GM18858 (cell line): ENCODE results near the gene CASR.

Experiments
- ATAC-seq: cut with Tn5 transposase; IDR thresholded peaks from one replicate; pipeline ENCODE4 v1.9.1; 2021; ENCODE audit not compliant: unreplicated experiment

CASR gene

DNA sequence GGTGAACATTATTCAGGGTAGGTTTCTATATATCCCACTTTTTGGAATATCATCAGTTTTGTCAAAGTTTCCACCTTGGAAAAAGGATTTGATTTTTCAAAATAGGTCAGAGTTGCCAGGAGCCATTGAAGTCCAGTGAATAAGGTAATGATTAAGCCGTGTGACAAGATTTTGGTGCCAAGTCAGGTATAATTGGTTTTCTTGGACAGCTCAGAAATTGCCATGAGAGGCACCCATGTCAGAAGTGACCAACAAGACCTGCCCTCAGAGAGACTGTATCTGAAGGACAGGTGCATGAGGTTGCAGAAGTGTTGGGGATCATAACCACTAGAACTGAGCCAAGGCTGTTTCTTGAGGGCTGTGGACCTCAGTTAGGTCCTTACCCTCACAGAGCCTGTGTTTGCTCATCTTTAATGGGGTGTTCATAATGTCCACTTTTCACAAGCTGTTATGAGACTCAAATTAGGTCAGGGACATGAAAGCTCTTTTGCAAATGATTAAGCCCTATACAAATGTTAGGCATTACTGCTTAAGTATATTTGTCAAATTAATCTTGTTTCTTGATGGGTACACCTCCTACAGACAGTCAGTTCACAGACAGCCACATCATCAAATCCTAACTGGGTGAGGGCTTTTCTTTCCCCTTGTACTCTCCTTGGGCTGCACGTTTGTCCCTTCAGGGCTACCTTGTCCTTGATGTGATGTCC lies 32.3 kb downstream of the CASR start:
- ATAC-seq: no peak

DNA sequence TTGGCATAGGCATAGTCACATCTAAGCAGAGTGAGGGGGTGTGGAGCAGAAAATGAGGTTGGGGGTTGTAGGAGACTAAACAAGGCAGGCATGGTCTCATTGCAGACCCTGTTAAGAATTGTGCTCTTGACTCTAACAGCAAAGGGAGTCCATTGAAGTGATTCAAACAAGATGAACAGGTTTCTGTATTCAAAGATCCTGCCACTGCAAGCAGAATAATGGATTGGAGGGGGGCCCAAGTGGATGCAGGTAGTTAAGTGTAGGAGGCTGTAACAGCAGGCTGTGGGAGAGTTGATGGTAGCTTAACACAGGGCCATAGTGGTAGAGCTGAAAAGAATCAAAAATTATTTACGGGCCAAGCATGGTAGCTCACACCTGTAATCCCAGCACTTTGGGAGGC lies 34.4 kb downstream of the CASR start:
- no peak for ATAC-seq

DNA sequence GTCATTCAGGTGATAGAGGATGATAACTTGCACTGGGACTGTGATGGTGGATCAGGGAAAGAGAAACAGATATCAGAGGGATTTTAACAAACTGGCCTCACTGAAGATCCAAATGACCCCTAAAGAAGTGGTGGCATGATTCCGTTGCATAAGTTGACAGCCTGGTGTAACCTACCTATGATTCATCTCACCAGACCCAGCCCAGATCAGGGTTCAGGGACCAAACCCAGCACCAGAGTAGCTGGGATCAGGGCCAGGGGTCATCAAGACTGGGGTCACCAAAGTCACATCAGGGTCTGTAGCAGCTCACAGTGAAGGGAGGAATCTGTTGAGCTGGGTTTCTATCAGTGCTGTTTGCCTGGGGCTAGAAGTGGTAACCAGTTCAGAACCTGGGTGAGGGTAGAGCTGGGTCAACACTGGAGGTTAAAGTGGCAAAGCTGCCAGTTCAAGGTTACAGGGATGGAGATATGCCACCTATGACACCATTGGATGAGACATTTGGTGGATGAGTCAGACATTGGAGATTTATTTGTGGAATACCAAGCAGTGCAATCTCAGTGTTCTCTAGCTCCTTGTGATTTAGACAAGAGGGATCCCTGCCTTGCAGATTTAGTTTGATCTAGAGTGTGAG lies 35.9 kb downstream of the CASR start:
- no peak for ATAC-seq

DNA sequence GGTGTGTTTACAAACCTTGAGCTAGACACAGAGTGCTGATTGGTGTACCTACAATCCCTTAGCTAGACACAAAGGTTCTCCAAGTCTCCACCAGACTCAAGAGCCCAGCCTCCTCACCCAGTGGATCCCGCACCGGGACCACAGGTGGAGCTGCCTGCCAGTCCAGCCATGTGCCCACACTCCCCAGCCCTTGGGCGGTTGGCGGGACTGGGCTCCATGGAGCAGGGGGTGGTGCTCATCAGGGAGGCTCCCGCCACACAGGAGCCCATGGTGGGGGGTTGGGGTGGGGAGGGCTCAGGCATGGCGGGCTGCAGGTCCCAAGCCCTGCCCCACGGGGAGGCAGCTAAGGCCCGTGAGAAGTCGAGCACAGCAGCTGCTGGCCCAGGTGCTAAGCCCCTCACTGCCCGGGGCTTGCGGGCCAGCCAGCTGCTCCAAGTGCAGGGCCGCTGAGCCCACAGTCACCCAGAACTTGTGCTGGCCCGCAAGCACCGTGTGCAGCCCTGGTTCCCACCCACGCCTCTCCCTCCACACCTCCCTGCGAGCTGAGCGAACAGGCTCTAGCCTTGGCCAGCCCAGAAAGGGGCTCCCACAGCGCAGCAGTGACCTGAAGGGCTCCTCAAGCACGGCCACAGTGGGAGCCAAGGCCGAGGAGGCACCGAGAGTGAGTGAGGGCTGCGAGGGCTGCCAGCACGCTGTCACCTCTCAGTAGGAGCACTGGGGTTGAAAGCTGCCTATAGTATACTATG lies 43.7 kb downstream of the CASR start:
- ATAC-seq: no peak

DNA sequence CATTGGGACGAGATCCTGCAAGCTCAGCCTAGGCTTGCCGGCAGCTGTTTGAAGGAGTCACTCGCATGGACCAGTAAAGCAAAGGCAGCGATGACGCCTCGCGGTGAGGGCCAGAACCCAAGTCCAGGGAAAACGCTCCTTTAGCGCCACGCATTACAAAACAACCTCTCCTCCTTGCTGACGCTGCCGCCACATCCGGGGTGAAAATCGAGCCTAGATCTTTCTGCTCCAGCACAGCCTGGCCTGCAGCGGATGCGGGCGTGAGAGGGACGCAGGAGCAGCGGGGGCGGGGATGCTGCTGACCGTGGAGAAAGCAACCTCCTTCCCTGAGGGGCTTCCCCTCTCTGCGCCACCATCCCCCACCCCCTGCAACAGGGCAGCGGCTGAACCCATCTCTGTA lies 46.7 kb downstream of the CASR start:
- ATAC-seq: no peak

DNA sequence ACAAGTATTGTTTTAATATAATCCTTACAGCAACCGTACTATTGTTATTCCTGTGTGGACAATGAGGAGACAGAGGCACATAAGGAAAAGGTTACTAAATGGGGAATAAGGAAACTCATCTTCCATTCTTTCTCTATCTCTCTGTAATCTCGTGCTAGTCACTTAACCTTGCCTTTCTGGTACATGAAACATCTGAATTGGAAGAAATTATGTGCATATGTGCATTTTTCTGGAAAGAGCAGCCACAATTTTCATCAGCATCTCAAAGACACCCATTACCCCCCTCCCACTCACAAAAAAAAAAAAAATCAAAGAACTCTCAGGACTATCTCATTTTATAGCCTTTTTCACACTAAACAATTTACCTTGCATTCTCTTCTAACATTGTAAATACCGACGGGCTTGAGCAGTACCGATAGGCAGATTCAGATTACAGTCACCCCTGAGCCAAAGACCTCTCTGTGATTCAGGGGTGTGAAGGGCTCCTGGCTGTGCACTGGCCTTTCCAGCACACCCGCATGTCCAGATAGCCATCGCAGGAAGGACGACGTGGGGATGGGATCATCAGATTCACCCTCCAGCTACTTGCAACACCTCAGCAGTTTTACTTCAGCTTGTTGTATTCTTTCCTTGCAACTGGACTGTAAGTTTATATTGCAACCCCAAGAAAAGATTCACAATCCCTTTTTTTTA lies 48.1 kb downstream of the CASR start:
- no peak for ATAC-seq

DNA sequence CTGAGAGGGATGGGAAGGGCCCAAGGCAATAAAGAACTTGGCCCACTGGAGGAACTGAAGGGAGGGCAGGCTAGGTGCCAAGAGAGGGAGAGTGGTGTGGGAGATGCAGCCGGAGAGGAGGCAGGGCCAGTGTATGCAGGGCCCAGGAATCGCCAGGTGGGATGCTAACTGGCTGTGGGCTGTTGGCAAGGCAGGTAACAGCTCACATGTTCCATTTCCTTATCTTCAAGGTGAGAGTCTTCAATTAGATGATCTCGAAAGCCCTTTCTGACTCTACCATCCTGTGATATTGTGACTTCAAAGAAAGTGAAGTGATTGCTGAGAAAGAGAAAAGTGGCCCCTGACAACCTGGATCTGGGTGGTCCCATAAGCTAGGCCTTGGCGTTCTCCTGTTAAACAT lies 49.0 kb downstream of the CASR start:
- no peak for ATAC-seq

DNA sequence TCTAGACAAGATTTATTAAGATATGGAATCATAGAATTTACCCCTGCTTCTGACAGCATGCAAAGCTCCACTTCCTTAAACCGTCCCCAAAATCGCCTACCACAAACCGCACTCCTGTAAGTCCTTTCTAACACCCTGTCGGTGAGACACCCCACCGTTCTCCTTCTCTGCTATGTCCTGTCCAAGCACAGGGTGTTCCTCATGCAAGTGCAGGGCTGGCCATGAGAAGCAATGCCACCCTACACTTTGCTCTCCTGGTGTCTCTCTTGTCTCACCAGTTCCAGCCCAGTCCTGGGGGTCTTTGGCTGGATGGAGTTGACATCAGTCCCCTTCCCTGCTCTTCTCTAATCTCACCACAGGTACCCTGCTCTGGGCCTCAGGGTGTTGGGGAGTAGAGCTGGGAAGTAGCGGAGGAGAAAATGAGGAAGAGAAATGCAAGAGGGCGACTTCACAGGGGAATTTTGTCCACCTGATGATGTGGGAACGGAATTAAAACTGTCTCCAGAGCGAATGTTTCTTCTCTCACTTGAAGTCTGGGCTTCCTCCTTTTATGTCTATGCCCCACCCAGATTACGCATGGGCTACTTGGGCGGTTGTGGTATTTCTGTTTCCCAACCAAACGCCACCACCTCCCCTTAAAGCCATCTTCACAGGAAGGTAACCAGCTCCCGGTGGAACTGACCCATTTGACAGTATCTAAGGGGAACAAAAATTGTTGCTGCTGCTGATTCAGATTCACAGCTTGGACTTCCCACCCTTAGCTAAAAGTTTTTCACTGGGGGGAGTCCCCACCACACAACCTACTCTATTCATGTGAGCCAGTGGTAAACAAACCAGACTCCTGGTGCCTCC lies 49.9 kb downstream of the CASR start:
- ATAC-seq: peak; percentile 73

DNA sequence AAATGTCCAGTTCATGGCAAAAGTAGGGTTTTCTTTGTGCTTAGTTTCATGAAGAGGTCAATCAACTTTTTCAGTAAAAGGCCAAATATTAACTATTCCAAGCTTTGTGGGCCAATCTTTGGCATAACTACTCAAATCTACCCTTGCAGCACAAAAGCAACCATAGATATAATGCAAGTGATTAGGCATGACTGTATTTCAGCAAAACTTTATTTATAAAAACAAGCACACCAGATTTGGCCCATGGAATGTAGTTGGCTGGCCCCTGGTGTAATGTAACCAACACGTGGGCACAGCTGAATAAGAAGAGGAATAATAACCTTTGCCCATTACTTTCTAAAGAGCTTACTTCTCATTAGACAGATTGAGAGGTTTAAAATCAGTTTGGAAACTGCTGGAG lies 50.6 kb downstream of the CASR start:
- ATAC-seq: no peak

DNA sequence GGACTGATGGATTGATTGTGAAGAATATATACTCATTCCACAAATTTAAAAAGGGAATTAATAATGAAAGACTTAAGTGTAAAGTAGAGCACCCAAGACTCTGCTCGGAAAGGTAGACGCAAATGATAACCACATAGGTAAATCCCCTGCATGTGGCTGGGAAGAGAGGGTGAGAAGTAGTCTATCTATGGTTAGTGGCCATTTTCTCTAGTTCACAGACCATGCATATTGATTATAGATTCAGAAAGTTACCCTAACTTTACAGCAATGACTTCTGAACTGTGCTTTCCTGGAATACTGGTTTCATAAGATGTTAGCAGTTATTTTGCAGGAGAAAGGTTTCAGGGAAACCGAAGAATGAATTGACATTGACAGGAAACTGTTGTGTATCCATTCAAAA lies 51.7 kb downstream of the CASR start:
- ATAC-seq: no peak

DNA sequence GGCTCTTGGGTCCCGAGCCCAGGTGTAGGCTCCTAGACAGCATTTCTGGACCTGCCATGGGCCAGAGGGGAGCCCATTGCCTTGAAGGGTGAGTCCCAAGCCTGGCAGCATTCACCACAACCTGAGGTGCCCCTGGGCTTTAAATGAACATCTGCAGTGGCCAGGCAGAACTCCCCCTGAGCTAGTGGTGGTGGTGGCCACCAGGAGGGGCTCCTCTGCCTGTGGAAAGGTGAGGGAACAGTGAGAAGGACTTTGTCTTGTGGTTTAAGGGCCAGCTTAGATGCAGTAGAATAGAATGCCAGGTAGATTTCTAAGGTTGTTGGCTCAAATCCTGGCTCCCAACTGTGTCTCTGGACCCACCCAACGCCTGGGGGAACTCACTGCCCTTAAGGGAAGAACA lies 55.6 kb downstream of the CASR start:
- ATAC-seq: no peak

DNA sequence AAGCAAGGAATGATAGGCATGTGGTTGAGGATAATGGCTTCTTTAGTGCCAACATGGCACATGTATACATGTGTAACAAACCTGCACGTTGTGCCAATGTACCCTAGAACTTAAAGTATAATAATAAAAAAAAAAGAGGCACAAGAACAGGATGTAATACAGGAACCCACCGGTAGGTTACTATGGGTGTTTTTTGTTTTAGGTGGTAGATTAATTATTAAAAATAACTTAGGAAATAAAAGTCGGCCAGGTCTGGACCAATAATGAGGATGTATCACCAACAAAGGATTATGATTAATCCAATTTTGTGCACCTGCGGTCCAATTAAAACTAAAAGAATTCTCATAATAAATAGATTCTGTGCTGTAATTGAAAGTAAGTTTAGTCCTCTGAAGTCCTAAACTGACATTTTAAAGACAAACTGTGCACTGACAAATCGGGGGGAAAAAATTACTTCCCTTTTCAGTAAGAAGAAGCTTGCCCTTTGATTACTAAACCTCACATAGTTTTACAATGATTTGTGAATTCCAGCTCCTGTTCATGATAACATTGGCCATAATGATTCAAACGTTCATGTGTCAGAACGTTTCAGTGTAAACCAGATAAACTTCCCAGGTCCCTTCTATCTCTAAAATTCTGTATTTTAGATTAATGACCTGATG lies 62.2 kb downstream of the CASR start:
- no peak for ATAC-seq

DNA sequence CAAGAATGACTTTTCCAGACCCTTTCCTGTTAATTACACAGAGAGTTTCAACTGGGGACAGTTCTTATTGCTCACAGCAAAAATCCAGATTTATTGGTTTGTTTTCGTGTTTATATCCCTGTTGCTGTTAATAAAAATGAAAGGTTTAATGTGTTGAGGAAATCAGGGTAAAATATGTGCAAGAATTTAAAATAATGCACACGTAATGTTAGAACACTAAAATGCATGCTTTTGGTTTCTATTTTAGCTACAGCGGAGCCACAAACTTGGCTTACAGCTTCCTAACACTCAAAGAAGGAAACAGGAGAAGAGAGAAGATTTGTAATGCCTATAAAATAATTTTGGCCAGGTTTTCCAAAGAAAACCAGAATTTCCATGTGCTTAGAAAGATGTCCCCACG lies 62.7 kb downstream of the CASR start:
- no peak for ATAC-seq

DNA sequence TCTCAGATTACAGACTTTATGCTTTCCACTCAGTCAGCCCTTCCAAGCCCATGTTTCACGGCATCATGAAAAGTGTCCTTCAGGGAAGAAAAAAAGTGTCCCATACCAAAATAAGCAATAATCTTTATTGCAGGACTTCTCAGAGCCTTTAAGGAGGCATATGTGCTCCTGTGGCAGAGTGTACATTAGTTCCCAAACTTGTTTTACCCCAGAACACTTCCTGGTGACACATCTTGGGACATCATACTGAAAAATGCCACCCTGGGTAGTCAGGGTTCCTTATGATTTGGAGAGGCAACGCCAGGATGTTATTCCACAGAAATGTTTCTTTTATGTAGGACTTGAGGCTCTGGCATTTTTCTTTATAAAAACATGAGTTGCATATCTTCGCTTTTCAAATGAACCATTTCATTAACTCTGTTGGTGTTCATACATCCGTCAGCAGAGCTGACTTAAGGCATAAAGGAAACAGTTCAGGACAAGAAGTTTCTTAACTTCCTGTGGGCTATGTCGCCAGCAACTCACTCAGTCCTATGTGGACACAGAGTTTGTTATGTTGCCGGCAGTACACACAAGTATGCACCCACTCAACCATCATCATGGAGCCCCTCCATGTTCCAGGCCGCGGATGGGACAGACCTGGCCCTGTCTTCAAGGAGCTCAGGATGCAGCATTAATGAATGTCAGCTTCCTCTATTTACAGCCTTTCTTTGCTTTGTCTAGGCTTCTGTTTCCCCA lies 63.8 kb downstream of the CASR start:
- ATAC-seq: no peak

DNA sequence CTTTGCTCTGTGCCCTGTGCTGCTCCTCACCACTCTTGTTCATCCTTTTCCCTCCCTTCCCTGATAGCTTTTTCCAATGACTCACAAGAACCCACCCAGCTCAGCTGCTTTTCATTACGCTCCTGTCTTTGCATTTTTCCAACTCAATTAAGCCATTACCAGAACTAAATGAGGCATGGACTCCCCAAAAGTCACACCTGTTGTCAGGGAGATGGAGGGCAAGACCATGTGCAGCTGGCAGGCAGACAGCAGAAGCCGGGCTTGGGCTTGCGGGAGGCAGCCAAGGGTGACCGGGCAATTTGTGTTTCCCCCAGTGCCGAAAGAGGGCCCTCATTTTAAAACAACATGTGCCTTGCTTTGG lies 64.3 kb downstream of the CASR start:
- no peak for ATAC-seq

DNA sequence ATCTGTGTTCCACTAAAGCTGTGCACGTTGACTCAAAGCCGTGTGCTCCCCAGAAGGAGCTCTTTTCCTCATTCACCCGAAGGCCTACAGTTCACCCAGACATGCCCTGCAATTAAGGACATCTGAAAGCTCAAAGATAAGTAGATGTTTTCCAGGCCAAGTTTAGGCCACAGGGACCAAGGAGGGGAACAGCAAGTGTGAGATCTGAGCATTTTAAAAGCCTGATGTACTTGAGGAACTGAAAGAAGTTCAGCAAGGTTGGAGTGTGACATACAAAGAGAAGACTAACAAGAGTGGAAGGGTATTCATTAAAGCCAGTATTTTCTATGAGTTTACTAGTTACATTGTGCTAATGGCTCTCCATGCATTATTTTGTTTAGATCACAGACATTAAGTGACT lies 68.0 kb downstream of the CASR start:
- no peak for ATAC-seq

DNA sequence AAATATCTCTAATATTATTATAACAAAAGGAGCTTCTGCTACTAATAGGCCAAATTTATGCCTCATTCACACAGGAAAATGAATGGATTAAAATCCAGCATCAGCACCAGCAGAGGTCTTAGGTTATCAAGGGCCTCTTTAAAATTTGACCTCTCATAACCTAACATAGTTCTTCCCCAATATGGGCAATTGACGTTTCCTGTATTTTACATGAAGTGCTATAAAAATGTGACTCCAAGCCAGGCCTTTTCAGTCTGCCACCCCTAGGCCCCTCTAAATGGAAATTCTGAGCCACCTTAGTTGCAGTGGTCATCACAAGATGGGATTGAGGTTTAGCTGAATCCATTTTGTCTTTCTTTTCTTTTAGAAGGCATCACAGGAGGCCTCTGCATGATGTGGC lies 70.1 kb downstream of the CASR start:
- ATAC-seq: no peak

DNA sequence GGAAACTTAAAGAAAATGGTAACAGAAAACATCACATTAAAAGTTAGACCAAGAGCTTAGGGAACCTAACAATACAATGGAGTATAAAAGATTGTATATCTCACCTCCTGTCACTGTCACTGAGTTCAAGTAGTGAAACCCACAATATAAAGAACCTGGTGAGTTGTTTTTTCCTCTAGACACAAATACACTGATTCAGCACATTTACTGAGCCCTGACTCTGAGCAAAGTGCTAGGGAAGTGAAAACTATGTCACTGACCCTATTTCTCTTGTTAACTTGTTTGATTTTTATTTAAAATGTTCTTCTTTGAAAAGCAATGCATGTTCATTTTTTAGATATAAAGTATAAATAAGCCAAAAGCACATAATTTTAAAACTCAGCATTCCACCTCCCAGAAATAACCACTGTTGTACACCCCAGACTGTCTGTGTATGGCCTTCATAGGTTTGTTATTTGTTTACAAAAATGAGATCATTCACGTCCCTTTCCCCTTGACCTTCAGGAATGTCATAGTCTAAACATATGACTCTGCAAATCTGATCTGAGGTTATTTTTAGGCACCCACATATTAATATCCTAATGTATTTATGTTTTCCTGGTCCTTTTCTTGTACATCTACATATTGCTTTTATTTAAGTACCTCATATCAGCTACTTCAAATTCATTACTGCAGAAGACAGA lies 72.4 kb downstream of the CASR start:
- ATAC-seq: peak; percentile 78
